IMR-90 (cell line): Measurements from ENCODE around the gene HMCN1. TPM values are rescaled to one million over a fixed set of nuclear protein-coding genes. Genes with fewer than 3 reads are reported as not detected.

Experiments
- ATAC-seq: fragments of 200-7000 bp; cut with Tn5 transposase; 2 replicates; pipeline ENCODE4 v1.9.1; 2020; ENCODE audit warnings: low read depth, mild to moderate bottlenecking, moderate library complexity
- BruUV-seq: library from RNA; stranded (reverse); fragments of 400-500 nt; replicated peaks from 2 replicates; lab custom pipeline; 2021; lab: Mats Ljungman, UMichigan
- CTCF ChIA-PET: fragments of 300-600 bp; formaldehyde crosslinking; extraction: SDS; loops from one replicate; lab custom pipeline; 2021; ENCODE audit warnings: antibody characterized with exemption; lab: Yijun Ruan, JAX
- POLR2A ChIA-PET: fragments of 300-600 bp; sonication (Branson Sonifier 250); formaldehyde crosslinking; loops from one replicate; lab custom pipeline; 2022; ENCODE audit warnings: antibody characterized with exemption; ENCODE audit not compliant: unreplicated experiment; lab: Charles Lee
- DNase-seq: peaks from one replicate; pipeline ENCODE4 v3.0.0; 2013
- H2AFZ ChIP-seq: replicated peaks from 2 replicates; pipeline ENCODE3; 2013; ENCODE audit warnings: low read length, mild to moderate bottlenecking; ENCODE audit not compliant: poor library complexity
- H2AK5ac ChIP-seq: 2 replicates; pipeline ENCODE4 v1.6.1; 2013; ENCODE audit warnings: low read depth, low read length, inconsistent platforms
- H2AK9ac ChIP-seq: replicated peaks from 2 replicates; pipeline ENCODE3; 2013; ENCODE audit warnings: mild to moderate bottlenecking, low read depth, low read length, moderate library complexity; ENCODE audit not compliant: poor library complexity
- H2BK120ac ChIP-seq: 2 replicates; pipeline ENCODE4 v1.6.1; 2013; ENCODE audit warnings: low read depth, low read length, inconsistent platforms
- H2BK15ac ChIP-seq: 3 replicates; pipeline ENCODE4 v1.6.1; 2013; ENCODE audit warnings: low read depth, low read length, inconsistent platforms
- H2BK20ac ChIP-seq: 2 replicates; pipeline ENCODE4 v1.6.1; 2013; ENCODE audit warnings: low read depth, mild to moderate bottlenecking, inconsistent platforms, low read length, moderate library complexity
- H2BK5ac ChIP-seq: 2 replicates; pipeline ENCODE4 v1.6.1; 2013; ENCODE audit warnings: mild to moderate bottlenecking, low read depth, low read length, inconsistent platforms; ENCODE audit not compliant: poor library complexity, severe bottlenecking
- H3K14ac ChIP-seq: replicated peaks from 2 replicates; pipeline ENCODE4 v1.6.1; 2013; ENCODE audit warnings: low read depth, low read length, inconsistent platforms
- H3K18ac ChIP-seq: 2 replicates; pipeline ENCODE4 v1.6.1; 2013; ENCODE audit warnings: low read depth, low read length, control low read depth
- H3K23ac ChIP-seq: 2 replicates; pipeline ENCODE4 v1.6.1; 2013; ENCODE audit warnings: low read depth, low read length, inconsistent platforms
- H3K27ac ChIP-seq: 2 replicates; pipeline ENCODE4 v1.5.1; 2013; ENCODE audit warnings: mild to moderate bottlenecking, control low read depth, low read length; ENCODE audit not compliant: insufficient read depth
- H3K27me3 ChIP-seq: 2 replicates; pipeline ENCODE4 v1.6.1; 2013; ENCODE audit warnings: low read length; ENCODE audit not compliant: control insufficient read depth, insufficient read depth
- H3K36me3 ChIP-seq: 2 replicates; pipeline ENCODE4 v1.6.1; 2013; ENCODE audit warnings: low read length, mixed read lengths; ENCODE audit not compliant: control insufficient read depth, insufficient read depth
- H3K4ac ChIP-seq: 2 replicates; pipeline ENCODE4 v1.6.1; 2013; ENCODE audit warnings: low read depth, low read length, inconsistent platforms
- H3K4me1 ChIP-seq: 2 replicates; pipeline ENCODE4 v1.6.1; 2013; ENCODE audit warnings: low read length, mixed read lengths; ENCODE audit not compliant: control insufficient read depth, insufficient read depth
- H3K4me2 ChIP-seq: 2 replicates; pipeline ENCODE4 v1.6.1; 2013; ENCODE audit warnings: low read depth, mild to moderate bottlenecking, control low read depth, low read length, moderate library complexity
- H3K4me3 ChIP-seq: 2 replicates; pipeline ENCODE4 v1.5.1; 2013; ENCODE audit warnings: low read depth, mild to moderate bottlenecking, control low read depth, low read length, moderate library complexity; ENCODE audit not compliant: insufficient read depth
- H3K56ac ChIP-seq: 2 replicates; pipeline ENCODE4 v1.6.1; 2013; ENCODE audit warnings: low read length, inconsistent platforms; ENCODE audit not compliant: insufficient read depth; ENCODE audit errors: extremely low read depth
- H3K79me1 ChIP-seq, 2 experiments: 2 replicates each; pipeline ENCODE4 v1.6.1; 2013; ENCODE audit warnings: low read length in 2 of 2, inconsistent platforms in 1 of 2, low read depth in 1 of 2
- H3K9ac ChIP-seq: 2 replicates; pipeline ENCODE4 v1.6.1; 2013; ENCODE audit warnings: low read depth, low read length, control low read depth
- H3K9me1 ChIP-seq: 2 replicates; pipeline ENCODE4 v1.6.1; 2013; ENCODE audit warnings: low read length, inconsistent platforms; ENCODE audit not compliant: insufficient read depth
- H3K9me3 ChIP-seq: 2 replicates; pipeline ENCODE4 v1.6.1; 2013; ENCODE audit warnings: low read length; ENCODE audit not compliant: control insufficient read depth, insufficient read depth
- H4K20me1 ChIP-seq: 2 replicates; pipeline ENCODE4 v1.6.1; 2013; ENCODE audit warnings: low read length, inconsistent platforms; ENCODE audit not compliant: insufficient read depth
- H4K5ac ChIP-seq: 2 replicates; pipeline ENCODE4 v1.6.1; 2013; ENCODE audit warnings: mild to moderate bottlenecking, low read depth, low read length, control low read depth
- H4K8ac ChIP-seq, 2 experiments: 2 replicates each; pipeline ENCODE4 v1.6.1; 2013; ENCODE audit warnings: low read depth in 2 of 2, low read length in 2 of 2, control low read depth in 1 of 2, inconsistent platforms in 1 of 2
- H4K91ac ChIP-seq: 2 replicates; pipeline ENCODE4 v1.6.1; 2013; ENCODE audit warnings: low read depth, low read length, inconsistent platforms; ENCODE audit not compliant: insufficient read depth
- BHLHE40 ChIP-seq: fragments of 150-350 bp; IDR thresholded peaks from 2 replicates; pipeline ENCODE4 v1.6.1; 2016; ENCODE audit warnings: mild to moderate bottlenecking, low read depth, low read length
- CEBPB ChIP-seq: IDR thresholded peaks from 2 replicates; pipeline ENCODE4 v1.6.1; 2012; ENCODE audit warnings: low read depth, low read length, improper control_type of control experiment
- CHD1 ChIP-seq: IDR thresholded peaks from 2 replicates; pipeline ENCODE4 v1.6.1; 2012; ENCODE audit warnings: low read depth, low read length, improper control_type of control experiment
- FOS ChIP-seq: fragments of 150-350 bp; IDR thresholded peaks from 2 replicates; pipeline ENCODE4 v1.6.1; 2016; ENCODE audit warnings: low read depth, low read length
- MAFK ChIP-seq: IDR thresholded peaks from 2 replicates; pipeline ENCODE4 v1.6.1; 2012; ENCODE audit warnings: low read depth, low read length, improper control_type of control experiment
- MAZ ChIP-seq: IDR thresholded peaks from 2 replicates; pipeline ENCODE4 v1.6.1; 2012; ENCODE audit warnings: low read depth, mild to moderate bottlenecking, low read length, improper control_type of control experiment, moderate library complexity, borderline replicate concordance
- MXI1 ChIP-seq: IDR thresholded peaks from 2 replicates; pipeline ENCODE4 v1.6.1; 2012; ENCODE audit warnings: low read depth, mild to moderate bottlenecking, low read length, moderate library complexity, borderline replicate concordance
- NFE2L2 ChIP-seq: fragments of 150-350 bp; IDR thresholded peaks from 2 replicates; pipeline ENCODE4 v1.6.1; 2016; ENCODE audit warnings: low read depth, mild to moderate bottlenecking, low read length
- POLR2A ChIP-seq: IDR thresholded peaks from 2 replicates; pipeline ENCODE4 v1.6.1; 2012; ENCODE audit warnings: mild to moderate bottlenecking, low read depth, low read length
- RAD21 ChIP-seq: IDR thresholded peaks from 2 replicates; pipeline ENCODE4 v1.6.1; 2012; ENCODE audit warnings: low read length, improper control_type of control experiment
- RCOR1 ChIP-seq: IDR thresholded peaks from 2 replicates; pipeline ENCODE4 v1.6.1; 2012; ENCODE audit warnings: mild to moderate bottlenecking, low read length, improper control_type of control experiment; ENCODE audit not compliant: insufficient replicate concordance
- RFX5 ChIP-seq: IDR thresholded peaks from 2 replicates; pipeline ENCODE4 v1.8.0; 2012; ENCODE audit warnings: low read depth, mild to moderate bottlenecking, low read length, moderate library complexity
- SMC3 ChIP-seq: fragments of 150-350 bp; IDR thresholded peaks from 2 replicates; pipeline ENCODE4 v1.6.1; 2016; ENCODE audit warnings: low read depth, mild to moderate bottlenecking, antibody characterized with exemption, low read length, moderate library complexity
- WGBS, 2 experiments: methylation state at CpG; one replicate each; pipeline versions ENCODE4 v1.1.5 to v1.1.7; 2013; ENCODE audit warnings: missing lambda C conversion rate in 2 of 2; ENCODE audit not compliant: insufficient read length in 1 of 2; ENCODE audit errors: extremely low coverage in 2 of 2; 5-methylcytosine and 5-hydroxymethylcytosine counted together
- dilution Hi-C: fragments of 300-500 bp; cut with HindIII; formaldehyde crosslinking; loops from one replicate; pipeline ENCODE4 v1.14.3; 2018; ENCODE audit warnings: low sequenced_read_pairs; ENCODE audit not compliant: unreplicated experiment
- in situ Hi-C: fragments of 300-500 bp; cut with MboI; formaldehyde crosslinking; loops from 3 replicates; pipeline ENCODE4 v1.14.3; 2019; ENCODE audit warnings: low sequenced_read_pairs, inconsistent platforms, mixed read lengths
- intact Hi-C: fragments of 100-400 bp; cut with micrococcal nuclease; formaldehyde crosslinking; loops from 2 replicates; pipeline ENCODE4 v1.10.0; 2022
- polyA plus RNA-seq, 3 experiments: library from polyadenylated mRNA; depleted of rRNA; stranded (reverse); fragments of >200 nt; gene quantifications; 2 replicates each; pipeline ENCODE4 v1.2.3, GENCODE V29; 2012; ENCODE audit warnings: low replicate concordance in 1 of 3
- total RNA-seq: library from RNA; depleted of rRNA; stranded (reverse); fragments of >200 nt; gene quantifications from 2 replicates; pipeline ENCODE4 v1.2.3, GENCODE V29; 2012
- TF ChIP-seq, protein P1 (sequence below): conservative IDR thresholded peaks from 2 replicates; pipeline ENCODE4 v1.5.1; 2012; ENCODE audit warnings: mild to moderate bottlenecking, low read depth, low read length, improper control_type of control experiment
- TF ChIP-seq, protein P2 (sequence below): fragments of 150-350 bp; IDR thresholded peaks from 2 replicates; pipeline ENCODE4 v1.6.1; 2016; ENCODE audit warnings: low read depth, mild to moderate bottlenecking, low read length, moderate library complexity, borderline replicate concordance
- TF ChIP-seq, protein P3 (sequence below): fragments of 150-350 bp; IDR thresholded peaks from 2 replicates; pipeline ENCODE4 v1.6.1; 2017; ENCODE audit warnings: mild to moderate bottlenecking, antibody characterized with exemption, low read length, low read depth

HMCN1 gene
- total and polyA plus RNA-seq, 2 of the 4 experiments (the other 2 are of a cell fraction) = 6.1 to 11.7 TPM

DNA sequence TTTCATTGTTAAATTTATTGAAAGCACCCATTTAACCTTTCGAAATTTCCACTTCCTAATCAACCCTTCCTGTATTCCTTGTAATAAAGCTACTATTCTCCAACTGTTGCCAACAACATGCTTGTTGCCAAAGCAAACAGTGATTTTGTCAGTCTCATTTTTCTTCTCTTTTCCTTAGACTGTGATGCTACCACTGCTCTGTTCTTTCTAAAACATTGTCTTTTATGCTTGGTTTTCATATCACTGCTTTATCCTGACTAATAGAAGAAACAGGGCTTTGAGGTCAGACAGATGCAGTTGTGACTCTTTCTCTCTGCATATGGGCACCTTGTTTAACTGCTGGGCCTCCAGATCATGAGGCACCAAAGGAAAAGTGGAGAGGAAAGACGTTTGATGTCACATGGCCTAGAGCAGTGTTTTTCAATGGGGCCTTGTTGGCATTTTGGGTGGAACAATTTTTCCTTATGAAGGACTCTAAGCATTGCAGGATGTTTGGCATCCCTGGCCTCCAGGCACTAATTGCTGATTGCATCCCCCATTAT, 56.1 kb downstream of the HMCN1 start:
- ATAC-seq = no peak
- H2AK5ac ChIP-seq = no peak overlapping the region
- H4K20me1 ChIP-seq = no peaks in the 10 kb centered on the region
- no peak overlapping the region for H3K18ac ChIP-seq
- H2BK15ac ChIP-seq = no peak overlapping the region
- no peak overlapping the region for H2BK5ac ChIP-seq
- no peak overlapping the region for H4K91ac ChIP-seq
- H2BK20ac ChIP-seq = no peak overlapping the region
- H3K36me3 ChIP-seq = no peaks in the 10 kb centered on the region
- ChIA-PET CTCF (no interaction called here), POLR2A (interaction anchor here (0.5 kb wide), 1 partner anchor 744 kb away, joined by 9 read pairs; no protein-coding TSS in a partner anchor)
- 100% methylated on average over 1 of the region's 2 CpGs; no CpG with 5 or more reads in 1 of the 2 experiments for whole genome bisulfite sequencing, 2 experiments
- H3K4ac ChIP-seq = no peak overlapping the region
- no peak overlapping the region for H4K8ac ChIP-seq
- H3K4me3 ChIP-seq = no peak overlapping the region
- intact Hi-C loops = no loop called here
- H3K9ac ChIP-seq = no peak overlapping the region
- H3K27me3 ChIP-seq = no peaks in the 10 kb centered on the region
- H3K9me1 ChIP-seq = no peaks in the 10 kb centered on the region
- TF ChIP-seq MAZ = no peak
- TF ChIP-seq NFE2L2 = no peak
- TF ChIP-seq CEBPB = no peak
- TF ChIP-seq, protein P1, sequence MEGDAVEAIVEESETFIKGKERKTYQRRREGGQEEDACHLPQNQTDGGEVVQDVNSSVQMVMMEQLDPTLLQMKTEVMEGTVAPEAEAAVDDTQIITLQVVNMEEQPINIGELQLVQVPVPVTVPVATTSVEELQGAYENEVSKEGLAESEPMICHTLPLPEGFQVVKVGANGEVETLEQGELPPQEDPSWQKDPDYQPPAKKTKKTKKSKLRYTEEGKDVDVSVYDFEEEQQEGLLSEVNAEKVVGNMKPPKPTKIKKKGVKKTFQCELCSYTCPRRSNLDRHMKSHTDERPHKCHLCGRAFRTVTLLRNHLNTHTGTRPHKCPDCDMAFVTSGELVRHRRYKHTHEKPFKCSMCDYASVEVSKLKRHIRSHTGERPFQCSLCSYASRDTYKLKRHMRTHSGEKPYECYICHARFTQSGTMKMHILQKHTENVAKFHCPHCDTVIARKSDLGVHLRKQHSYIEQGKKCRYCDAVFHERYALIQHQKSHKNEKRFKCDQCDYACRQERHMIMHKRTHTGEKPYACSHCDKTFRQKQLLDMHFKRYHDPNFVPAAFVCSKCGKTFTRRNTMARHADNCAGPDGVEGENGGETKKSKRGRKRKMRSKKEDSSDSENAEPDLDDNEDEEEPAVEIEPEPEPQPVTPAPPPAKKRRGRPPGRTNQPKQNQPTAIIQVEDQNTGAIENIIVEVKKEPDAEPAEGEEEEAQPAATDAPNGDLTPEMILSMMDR = no peak
- no peak for TF ChIP-seq RFX5
- TF ChIP-seq, protein P2, sequence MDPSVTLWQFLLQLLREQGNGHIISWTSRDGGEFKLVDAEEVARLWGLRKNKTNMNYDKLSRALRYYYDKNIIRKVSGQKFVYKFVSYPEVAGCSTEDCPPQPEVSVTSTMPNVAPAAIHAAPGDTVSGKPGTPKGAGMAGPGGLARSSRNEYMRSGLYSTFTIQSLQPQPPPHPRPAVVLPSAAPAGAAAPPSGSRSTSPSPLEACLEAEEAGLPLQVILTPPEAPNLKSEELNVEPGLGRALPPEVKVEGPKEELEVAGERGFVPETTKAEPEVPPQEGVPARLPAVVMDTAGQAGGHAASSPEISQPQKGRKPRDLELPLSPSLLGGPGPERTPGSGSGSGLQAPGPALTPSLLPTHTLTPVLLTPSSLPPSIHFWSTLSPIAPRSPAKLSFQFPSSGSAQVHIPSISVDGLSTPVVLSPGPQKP = no peak
- TF ChIP-seq MXI1 = no peak
- TF ChIP-seq, protein P3, sequence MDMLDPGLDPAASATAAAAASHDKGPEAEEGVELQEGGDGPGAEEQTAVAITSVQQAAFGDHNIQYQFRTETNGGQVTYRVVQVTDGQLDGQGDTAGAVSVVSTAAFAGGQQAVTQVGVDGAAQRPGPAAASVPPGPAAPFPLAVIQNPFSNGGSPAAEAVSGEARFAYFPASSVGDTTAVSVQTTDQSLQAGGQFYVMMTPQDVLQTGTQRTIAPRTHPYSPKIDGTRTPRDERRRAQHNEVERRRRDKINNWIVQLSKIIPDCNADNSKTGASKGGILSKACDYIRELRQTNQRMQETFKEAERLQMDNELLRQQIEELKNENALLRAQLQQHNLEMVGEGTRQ = no peak
- no peak for TF ChIP-seq FOS
- no peak for TF ChIP-seq SMC3
- no peak for TF ChIP-seq BHLHE40
- no peak for TF ChIP-seq RAD21
- no peak for TF ChIP-seq CHD1
- no peak for TF ChIP-seq RCOR1
- no peak for TF ChIP-seq MAFK
- TF ChIP-seq POLR2A = no peak
- H3K23ac ChIP-seq = no peak overlapping the region
- H3K79me1 ChIP-seq = no peaks in the 10 kb centered on the region
- peak; percentile 26 for DNase-seq
- no peak overlapping the region for H3K56ac ChIP-seq
- H4K5ac ChIP-seq = no peak overlapping the region
- H2AK9ac ChIP-seq = no peak overlapping the region
- no peak overlapping the region for H2AFZ ChIP-seq
- peaks cover 2% of the 10 kb centered on the region; the same call in 1 of the 2 replicates for H3K4me1 ChIP-seq
- H3K9me3 ChIP-seq = no peaks in the 10 kb centered on the region
- in situ Hi-C loops = no loop called here
- no peak overlapping the region for H3K27ac ChIP-seq
- H3K4me2 ChIP-seq = no peak overlapping the region
- H3K14ac ChIP-seq = no peak overlapping the region
- no TSS peak for BruUV-seq
- no peak overlapping the region for H2BK120ac ChIP-seq
- dilution Hi-C loops = no loop called here
